Spleen (tissue), 7 donors: Measurements from ENCODE around the gene OR52N1.

ENCODE experiments used
- CTCF ChIP-seq, 11 experiments: fragments of 200-600 bp in 7 of 11; fragments of 450-650 bp in 4 of 11; sonication (generic) in 4 of 11; IDR thresholded peaks in 8 of 11; conservative IDR thresholded peaks in 3 of 11; 1 replicate in 7 of 11; 2 replicates in 4 of 11; pipeline versions ENCODE4 v1.4.0 to v1.8.0; 2016 to 2021; ENCODE audit warnings: antibody characterized with exemption in 11 of 11, inconsistent platforms in 4 of 11, mild to moderate bottlenecking in 1 of 11
- POLR2A ChIP-seq, 3 donors: fragments of 450-650 bp; IDR thresholded peaks; one replicate each; pipeline ENCODE4 v1.5.1; 2017; ENCODE audit warnings: antibody characterized with exemption in 3 of 3, mild to moderate bottlenecking in 1 of 3
- POLR2AphosphoS5 ChIP-seq, 3 donors: sonication (generic); formaldehyde crosslinking; IDR thresholded peaks; one replicate each; pipeline ENCODE4 v1.5.1; 2017; ENCODE audit warnings: antibody characterized with exemption in 3 of 3
- donor health status: DM: no; HTN: no; CAD: no; lungs with moderate emphysema.
- donor health status: DM: no; HTN: no; CAD: no.
- donor health status: DM: no; HTN: no; CAD: no.

- peak; percentile 78 to 93 (median 87) for TF ChIP-seq CTCF (IDR thresholded peaks at IDR 0.05 in 8 of 11, conservative IDR thresholded peaks at IDR 0.05 in 3 of 11)
- no peak for TF ChIP-seq POLR2A (IDR thresholded peaks at IDR 0.05)
- TF ChIP-seq POLR2AphosphoS5 (IDR thresholded peaks at IDR 0.05): no peak
Observed at GRCh38 chr11:5808500-5809121, 17.5 kb upstream of the OR52N1 start, which contains the start of gene OR52N2.
